Memory B cell (primary cell): Measurements from ENCODE around the gene KIF7.

ENCODE experiments used
- ATAC-seq: fragments of 150-1000 bp; cut with Tn5 transposase; 2 replicates; pipeline ENCODE4 v1.10.0; 2021; ENCODE audit warnings: low read depth, mild to moderate bottlenecking, moderate library complexity
- DNase-seq, 2 donors: peaks; one replicate each; pipeline ENCODE4 v3.0.0; 2022; ENCODE audit warnings: low spot score in 2 of 2
- H3K27ac Mint-ChIP-seq: one replicate; pipeline ENCODE4 v1.8.0; 2022; ENCODE audit warnings: mild to moderate bottlenecking, moderate library complexity, mixed read lengths
- H3K27me3 Mint-ChIP-seq: one replicate; pipeline ENCODE4 v1.8.0; 2022; ENCODE audit warnings: mixed read lengths
- H3K36me3 Mint-ChIP-seq: one replicate; pipeline ENCODE4 v1.8.0; 2022; ENCODE audit warnings: mild to moderate bottlenecking, mixed read lengths
- H3K4me1 Mint-ChIP-seq: one replicate; pipeline ENCODE4 v1.8.0; 2022; ENCODE audit warnings: mixed read lengths
- H3K4me3 Mint-ChIP-seq: one replicate; pipeline ENCODE4 v1.8.0; 2022; ENCODE audit warnings: mild to moderate bottlenecking, moderate library complexity, mixed read lengths
- H3K9me3 Mint-ChIP-seq: one replicate; pipeline ENCODE4 v1.8.0; 2022; ENCODE audit warnings: mixed read lengths

Gene KIF7

DNA sequence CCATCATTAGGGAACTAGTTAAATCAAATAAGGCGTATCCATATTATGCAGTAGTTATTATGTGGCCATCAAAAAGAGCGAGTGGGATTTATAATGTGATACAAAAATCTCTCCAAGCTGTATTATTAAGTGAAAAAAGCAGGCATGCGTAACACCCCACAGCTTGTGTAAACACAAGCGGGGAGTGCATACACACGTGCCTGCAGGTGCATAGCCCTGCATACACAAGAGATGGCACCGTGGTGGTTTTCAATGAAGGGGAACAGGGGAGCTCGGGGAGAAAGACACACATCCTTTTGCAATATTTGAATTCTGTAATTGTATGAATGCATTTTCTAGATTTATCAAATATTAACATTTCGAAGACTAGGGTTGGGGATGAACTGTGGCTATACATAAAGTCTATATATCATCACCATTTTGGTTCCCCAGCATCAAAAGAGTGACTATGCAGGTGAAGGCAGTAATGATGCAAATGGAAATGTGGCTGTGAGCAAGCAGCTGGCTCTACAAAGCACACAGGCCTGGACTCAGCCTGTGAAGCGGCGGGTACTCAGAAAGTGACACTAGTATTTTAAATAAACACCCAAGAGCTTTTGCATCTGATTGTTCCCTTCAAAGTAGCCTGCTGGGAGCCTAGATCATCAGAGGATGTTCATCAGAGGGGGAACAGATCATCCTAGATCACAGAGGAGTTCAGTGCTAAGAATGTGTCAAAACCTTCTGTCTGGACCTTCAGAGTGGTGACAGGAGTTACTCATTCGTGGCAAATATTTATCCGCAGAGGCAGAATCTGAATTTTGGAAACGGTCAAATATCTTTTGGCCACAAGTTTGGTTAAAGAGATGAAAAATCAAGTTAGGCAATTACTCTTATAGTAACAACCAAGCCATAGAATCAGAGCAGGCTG is 9.4 kb upstream of the KIF7 start:
- DNase-seq: no peak
- ATAC-seq: no peak
- Mint-ChIP-seq H3K36me3 (no peaks in the 10 kb centered on the region), H3K27me3 (peaks cover 19% of the 10 kb centered on the region), H3K9me3 (no peaks in the 10 kb centered on the region), H3K27ac (no peak overlapping the region), H3K4me3 (peak overlapping the region; percentile 41), H3K4me1 (no peaks in the 10 kb centered on the region)

DNA sequence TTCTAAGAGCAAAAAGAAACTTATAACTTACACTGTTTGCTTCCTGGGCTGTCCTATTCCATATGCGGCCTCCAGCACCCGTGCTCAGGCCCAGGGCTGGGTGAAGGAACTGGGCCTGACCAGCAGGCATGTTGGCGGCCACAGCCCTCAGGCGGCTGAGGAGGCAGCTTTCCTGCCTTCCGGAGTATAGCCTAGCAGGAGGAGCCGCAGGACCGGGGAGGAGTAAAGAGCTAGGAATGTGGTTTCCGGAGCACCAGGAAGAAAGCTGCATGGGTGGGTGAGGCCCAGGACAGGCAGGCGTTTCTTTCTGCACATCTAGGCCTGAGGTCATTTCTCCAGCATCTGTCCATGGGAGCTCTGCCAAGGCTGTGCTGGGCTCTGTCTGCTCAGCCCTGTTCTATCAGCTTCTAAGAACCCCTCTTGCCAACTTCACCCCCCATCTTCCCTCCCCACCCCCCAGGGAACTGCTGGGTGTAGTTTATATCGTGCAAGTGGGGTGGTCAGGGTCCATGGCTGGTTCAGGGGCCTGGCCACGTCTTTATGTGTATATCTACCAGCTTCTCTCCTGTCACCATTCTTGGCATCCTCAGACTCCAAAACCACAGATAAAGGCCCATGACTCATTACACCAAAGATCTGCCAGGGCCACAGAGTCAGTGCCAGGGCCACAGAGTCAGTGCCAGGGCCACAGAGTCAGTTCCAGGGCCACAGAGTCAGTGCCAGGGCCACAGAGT is 7.8 kb upstream of the KIF7 start:
- H3K36me3 Mint-ChIP-seq: no peaks in the 10 kb centered on the region
- DNase-seq (no peak), ATAC-seq (no peak)
- peaks cover 20% of the 10 kb centered on the region for H3K27me3 Mint-ChIP-seq
- no peaks in the 10 kb centered on the region for H3K9me3 Mint-ChIP-seq
- H3K27ac Mint-ChIP-seq: no peak overlapping the region
- no peaks in the 10 kb centered on the region for H3K4me1 Mint-ChIP-seq
- H3K4me3 Mint-ChIP-seq: no peak overlapping the region

DNA sequence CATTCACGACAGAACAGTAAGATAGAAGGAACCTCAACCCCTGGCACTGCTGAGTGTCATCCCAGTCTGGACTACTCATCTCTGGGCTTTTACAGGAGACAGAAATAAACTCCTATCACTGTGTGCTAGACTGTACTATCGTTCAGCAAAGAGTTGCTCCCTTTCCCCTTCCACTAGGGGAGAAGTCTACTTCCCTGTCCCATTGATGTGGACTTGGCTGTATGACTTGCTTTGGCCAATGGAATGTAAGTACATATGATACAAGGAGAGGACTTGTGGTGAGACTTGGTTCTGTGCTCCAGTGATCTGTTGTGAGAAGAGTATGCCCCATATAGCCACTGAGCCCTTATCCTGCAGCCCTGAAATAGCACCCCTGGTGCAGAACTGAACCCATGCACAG is 5.3 kb upstream of the KIF7 start:
- DNase-seq (no peak), ATAC-seq (no peak)
- no peaks in the 10 kb centered on the region for H3K36me3 Mint-ChIP-seq
- no peaks in the 10 kb centered on the region for H3K4me1 Mint-ChIP-seq
- peaks cover 25% of the 10 kb centered on the region for H3K27me3 Mint-ChIP-seq
- no peak overlapping the region for H3K4me3 Mint-ChIP-seq
- no peak overlapping the region for H3K27ac Mint-ChIP-seq
- no peaks in the 10 kb centered on the region for H3K9me3 Mint-ChIP-seq

DNA sequence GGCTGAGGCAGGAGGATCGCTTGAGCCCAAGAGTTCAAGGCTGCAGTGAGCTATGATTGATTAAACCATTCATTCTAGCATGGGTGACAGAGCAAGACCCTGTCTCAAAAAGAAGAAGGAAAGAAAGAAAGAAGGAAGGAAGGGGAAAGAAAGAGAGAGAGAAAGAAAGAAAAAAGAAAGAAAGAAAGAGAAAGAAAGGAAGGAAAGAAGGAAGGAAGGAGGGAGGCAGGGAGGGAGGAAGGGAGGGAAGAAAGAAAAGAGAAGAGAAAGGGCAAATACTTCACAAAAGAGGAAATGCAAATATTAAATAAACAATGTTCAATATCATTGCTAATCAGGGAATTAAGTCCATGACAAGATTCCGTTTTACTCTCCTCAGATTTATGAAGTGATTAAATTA is 4.0 kb upstream of the KIF7 start:
- H3K4me3 Mint-ChIP-seq: no peak overlapping the region
- no peak overlapping the region for H3K27ac Mint-ChIP-seq
- ATAC-seq: no peak
- peaks cover 25% of the 10 kb centered on the region for H3K27me3 Mint-ChIP-seq
- no peaks in the 10 kb centered on the region for H3K36me3 Mint-ChIP-seq
- no peaks in the 10 kb centered on the region for H3K9me3 Mint-ChIP-seq
- DNase-seq: no peak
- peaks cover 5% of the 10 kb centered on the region for H3K4me1 Mint-ChIP-seq

DNA sequence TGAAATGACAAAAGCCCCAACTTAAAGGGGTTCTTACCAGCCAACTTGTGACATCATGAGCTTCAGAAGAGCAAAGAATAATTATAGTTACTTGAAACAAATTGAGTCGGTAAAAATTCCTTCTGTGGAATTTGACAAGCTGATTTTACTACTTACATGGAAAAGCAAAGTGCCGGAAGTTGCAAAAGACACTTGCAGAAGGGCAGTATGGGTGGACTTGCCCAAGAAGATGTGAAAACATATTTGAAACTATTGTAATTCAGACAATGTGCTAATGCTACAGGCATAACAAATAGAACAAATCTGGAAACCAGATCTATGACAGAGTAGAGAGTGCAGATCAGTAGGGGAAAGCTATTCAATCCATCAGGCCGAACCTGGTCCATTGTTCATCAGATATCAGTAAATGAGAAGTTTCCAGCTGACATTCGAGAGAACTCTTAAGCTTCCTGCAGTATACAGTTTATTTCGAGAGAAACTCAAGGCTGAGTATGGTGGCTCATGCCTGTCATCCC is 2.5 kb upstream of the KIF7 start:
- H3K27me3 Mint-ChIP-seq: peaks cover 28% of the 10 kb centered on the region
- H3K27ac Mint-ChIP-seq: no peak overlapping the region
- no peak overlapping the region for H3K4me3 Mint-ChIP-seq
- no peaks in the 10 kb centered on the region for H3K36me3 Mint-ChIP-seq
- DNase-seq (no peak), ATAC-seq (no peak)
- no peaks in the 10 kb centered on the region for H3K9me3 Mint-ChIP-seq
- peaks cover 6% of the 10 kb centered on the region for H3K4me1 Mint-ChIP-seq

DNA sequence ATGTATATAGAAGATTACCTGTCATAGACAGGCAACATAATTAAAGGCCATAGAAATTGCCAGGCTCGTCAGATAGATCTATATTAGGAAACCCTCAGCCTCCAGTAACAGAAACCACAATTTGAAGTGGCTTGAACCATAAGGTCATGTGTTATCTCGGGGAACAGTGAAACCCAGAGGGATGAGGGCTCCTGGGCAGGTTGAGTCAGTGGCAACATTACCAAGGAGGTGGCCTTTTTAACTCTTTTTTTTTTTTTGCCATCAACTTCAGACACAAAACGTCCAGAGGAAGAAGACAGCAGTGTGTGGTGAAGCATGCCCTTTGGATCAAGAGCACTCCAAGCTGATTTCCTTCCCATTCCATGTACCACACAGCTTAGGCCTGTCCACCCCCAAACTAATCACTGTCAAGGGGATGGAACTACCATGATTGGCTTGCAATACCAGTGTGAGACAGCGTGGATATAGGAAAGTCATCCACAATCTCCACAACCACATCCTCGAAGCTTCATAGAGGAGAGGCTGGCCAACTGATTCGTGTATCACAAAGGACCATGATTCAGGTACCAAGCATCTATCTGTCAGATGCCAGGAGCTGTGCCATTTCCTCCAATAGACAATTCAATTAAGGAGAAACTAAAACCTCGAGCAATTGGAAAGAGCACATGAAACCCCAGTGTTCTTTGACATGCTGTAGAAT is 999 bp upstream of the KIF7 start:
- H3K27me3 Mint-ChIP-seq: peaks cover 27% of the 10 kb centered on the region
- ATAC-seq: no peak
- H3K36me3 Mint-ChIP-seq: no peaks in the 10 kb centered on the region
- DNase-seq: no peak
- H3K4me1 Mint-ChIP-seq: peaks cover 6% of the 10 kb centered on the region
- H3K4me3 Mint-ChIP-seq: no peak overlapping the region
- H3K9me3 Mint-ChIP-seq: no peaks in the 10 kb centered on the region
- no peak overlapping the region for H3K27ac Mint-ChIP-seq

DNA sequence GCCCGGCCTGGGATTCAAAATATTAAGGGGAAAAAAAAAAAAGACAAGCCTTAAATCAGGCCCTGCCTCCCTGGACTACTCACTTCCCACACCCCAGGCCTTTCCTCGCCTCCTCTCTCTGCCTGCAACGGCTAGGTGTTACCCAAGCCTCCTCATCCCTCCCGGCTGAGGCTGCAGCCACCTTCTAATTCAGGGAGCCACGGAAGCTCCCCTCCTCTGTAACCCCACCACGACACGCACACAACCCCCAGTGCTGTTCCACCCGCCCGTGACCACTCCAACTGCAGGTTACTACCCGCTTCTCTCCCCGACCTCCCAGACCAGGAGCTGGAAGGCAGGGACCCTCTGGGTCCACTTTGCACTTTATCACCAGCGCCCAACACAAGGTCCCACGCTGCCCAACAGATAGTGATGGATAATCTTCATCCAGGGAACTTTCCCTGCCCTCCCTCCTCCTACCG is 936 bp downstream of the KIF7 start:
- ATAC-seq (no peak), DNase-seq (no peak)
- Mint-ChIP-seq H3K27me3 (peaks cover 24% of the 10 kb centered on the region), H3K36me3 (no peaks in the 10 kb centered on the region), H3K4me3 (peak overlapping the region; percentile 18), H3K9me3 (no peaks in the 10 kb centered on the region), H3K27ac (no peak overlapping the region), H3K4me1 (peaks cover 6% of the 10 kb centered on the region)

DNA sequence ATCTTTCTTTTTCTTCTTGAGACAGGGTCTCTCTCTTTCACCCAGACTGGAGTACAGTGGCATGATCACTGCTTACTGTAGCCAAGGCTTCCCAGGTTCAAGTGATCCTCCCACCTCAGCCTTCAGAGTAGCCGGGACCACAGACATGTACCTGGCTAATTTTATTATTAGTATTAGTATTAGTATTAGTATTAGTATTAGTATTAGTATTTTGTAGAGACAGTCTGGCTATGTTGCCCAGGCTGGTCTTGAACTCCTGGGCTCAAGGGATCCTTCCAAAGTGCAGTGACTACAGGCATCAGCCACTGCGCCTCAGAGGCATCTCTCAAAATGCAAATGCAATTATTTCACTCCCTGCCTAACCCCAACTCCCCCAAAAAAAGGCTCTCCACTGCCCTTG is 1.7 kb downstream of the KIF7 start:
- peaks cover 6% of the 10 kb centered on the region for H3K4me1 Mint-ChIP-seq
- no peaks in the 10 kb centered on the region for H3K36me3 Mint-ChIP-seq
- peaks cover 22% of the 10 kb centered on the region for H3K27me3 Mint-ChIP-seq
- no peaks in the 10 kb centered on the region for H3K9me3 Mint-ChIP-seq
- DNase-seq (no peak), ATAC-seq (no peak)
- no peak overlapping the region for H3K4me3 Mint-ChIP-seq
- H3K27ac Mint-ChIP-seq: no peak overlapping the region

DNA sequence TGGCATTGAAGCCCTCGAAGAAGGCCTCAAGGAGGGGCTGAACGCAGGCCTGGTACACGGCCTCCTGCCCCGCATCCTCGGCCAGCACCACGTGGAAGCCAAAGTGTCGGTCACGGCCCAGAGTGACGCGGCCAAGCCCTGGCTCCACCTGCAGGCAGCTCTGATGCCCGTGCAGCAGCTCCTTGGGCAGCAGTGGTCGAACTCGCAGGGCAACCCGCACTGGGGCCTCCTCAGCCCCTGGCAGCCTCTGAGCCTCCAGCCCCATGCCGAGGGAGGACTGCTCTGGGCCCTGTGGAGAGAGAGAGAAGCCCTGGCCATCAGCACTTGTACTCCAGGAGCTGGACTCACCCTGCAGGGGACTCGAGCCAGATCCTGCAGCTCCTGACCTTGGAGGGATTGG is 2.6 kb downstream of the KIF7 start:
- H3K9me3 Mint-ChIP-seq: no peaks in the 10 kb centered on the region
- H3K27me3 Mint-ChIP-seq: peaks cover 22% of the 10 kb centered on the region

DNA sequence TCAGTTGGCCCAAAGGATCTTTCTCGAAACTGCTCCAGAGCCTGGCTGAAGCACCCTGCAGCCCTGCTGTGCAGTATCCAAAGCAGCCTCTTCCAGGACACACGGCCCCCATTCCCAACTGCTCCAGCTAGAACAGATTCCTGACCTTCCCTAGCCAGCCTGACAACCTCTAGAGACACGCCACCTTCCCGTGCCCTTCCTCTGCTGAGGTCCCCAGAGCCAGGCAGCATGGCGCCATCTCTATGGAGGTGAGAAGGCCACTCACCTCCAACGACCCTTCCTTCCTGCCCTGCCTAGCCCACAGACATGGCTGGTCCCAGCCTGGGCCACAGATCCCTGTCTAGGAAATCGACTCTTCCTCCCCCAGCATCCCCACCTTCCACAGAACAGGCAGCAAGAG is 3.1 kb downstream of the KIF7 start:
- Mint-ChIP-seq H3K4me3 (no peak overlapping the region), H3K4me1 (peaks cover 10% of the 10 kb centered on the region), H3K36me3 (no peaks in the 10 kb centered on the region), H3K27me3 (peaks cover 26% of the 10 kb centered on the region), H3K9me3 (no peaks in the 10 kb centered on the region), H3K27ac (no peak overlapping the region)
- no peak for ATAC-seq
- no peak for DNase-seq

More for the DNA sequence above, 2.6 kb downstream of the KIF7 start:
- DNase-seq: no peak
- Mint-ChIP-seq H3K4me3 (no peak overlapping the region), H3K27ac (no peak overlapping the region), H3K36me3 (no peaks in the 10 kb centered on the region), H3K4me1 (peaks cover 6% of the 10 kb centered on the region)
- no peak for ATAC-seq

DNA sequence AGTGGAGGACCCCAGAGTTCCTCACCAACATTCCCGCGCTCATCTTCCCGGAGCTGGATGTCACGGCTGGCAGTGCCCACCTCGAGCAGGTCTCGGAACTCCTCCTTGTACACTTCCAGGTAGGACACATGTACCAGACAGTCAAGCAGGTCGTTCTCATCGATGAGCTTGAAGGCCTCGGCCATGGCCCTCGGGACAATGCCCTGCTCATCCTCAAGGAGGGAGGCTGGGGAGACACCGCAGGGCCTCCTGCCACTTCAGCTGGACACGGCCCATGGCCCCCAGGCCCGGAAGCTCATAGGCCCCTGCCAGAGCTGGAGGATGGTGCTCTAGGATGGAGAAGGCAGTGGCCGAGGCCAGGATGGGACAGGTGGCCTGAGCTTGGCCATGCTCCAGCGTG is 5.6 kb downstream of the KIF7 start:
- ATAC-seq (no peak), DNase-seq (no peak)
- Mint-ChIP-seq H3K4me3 (no peak overlapping the region), H3K4me1 (peaks cover 9% of the 10 kb centered on the region), H3K9me3 (no peaks in the 10 kb centered on the region), H3K27ac (no peak overlapping the region), H3K27me3 (peaks cover 23% of the 10 kb centered on the region), H3K36me3 (no peaks in the 10 kb centered on the region)

DNA sequence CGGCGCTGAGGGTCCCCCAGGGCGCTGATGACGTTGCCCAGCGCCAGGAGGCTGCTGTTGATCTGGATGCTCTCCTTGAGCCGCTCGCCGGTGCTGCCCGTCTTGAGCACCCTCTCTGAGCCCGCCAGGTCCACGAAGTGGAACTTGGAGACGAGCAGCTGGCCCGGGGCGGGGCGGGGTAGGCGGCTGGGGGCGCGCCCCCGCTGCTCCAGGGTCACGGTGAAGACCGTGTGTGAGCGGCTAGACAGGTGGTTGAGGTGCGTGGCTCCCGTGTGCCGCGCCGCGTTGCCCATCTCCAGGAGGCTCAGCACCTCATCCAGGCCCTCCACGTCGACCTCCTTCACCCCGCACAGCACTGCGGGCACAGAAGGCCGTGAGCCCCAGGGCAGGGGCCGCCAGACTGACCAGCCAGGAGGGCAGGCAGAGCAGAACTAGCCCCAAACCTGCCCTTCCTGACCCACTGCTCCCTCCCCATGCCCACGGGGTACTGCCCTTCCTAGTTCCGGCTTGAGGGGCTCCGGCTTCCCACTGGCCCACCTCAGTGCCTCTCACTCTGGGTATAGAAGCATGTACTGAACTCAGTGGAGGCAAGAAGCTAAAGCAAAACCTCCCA is 6.1 kb downstream of the KIF7 start:
- H3K4me1 Mint-ChIP-seq: peaks cover 4% of the 10 kb centered on the region
- DNase-seq (no peak), ATAC-seq (no peak)
- H3K27me3 Mint-ChIP-seq: peaks cover 18% of the 10 kb centered on the region
- H3K27ac Mint-ChIP-seq: no peak overlapping the region
- no peaks in the 10 kb centered on the region for H3K9me3 Mint-ChIP-seq
- H3K4me3 Mint-ChIP-seq: no peak overlapping the region
- no peaks in the 10 kb centered on the region for H3K36me3 Mint-ChIP-seq

DNA sequence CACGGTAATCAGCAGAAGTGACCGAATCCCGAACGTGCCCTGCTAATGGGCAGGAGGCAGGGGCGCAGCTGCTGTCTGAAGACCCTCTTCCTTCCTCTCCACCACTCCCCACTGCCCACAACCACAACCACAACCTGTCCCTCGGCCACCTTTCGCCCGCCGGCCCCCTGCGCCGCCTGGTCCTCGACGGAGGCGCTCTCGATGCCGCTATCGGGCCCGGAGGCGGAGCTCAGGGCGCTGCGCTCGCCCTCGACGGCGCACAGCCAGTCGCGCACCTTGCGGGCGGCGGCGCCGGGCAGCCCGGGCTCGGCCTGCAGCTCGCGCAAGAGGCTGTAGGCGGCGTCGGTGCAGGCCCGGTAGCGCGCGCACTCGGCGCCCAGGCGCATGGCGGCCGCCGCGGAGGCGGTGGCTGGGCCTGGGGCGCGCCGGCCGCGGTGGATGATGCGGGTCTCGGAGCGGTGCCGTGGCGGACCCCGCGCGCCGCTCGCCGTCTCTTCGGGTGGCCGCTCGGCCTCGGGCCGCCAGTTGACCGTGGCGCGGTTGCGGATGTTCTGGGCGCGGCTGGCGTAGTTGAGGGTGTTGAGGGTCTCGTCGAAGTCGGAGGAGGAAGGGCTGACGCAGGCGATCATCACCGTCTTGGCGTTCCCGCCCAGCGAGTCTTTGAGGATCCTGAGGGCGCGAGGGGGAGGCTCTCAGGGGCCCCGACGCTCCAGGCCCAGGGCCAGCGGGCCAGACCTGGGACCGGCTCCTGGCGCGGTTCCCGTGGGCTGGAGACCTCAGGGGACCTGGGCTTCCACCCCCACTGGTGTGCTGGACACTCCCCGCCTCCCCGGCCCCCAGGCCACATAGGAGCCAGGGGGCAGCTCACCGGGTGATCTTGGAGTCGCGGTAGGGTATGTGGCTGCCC is 6.9 kb downstream of the KIF7 start:
- Mint-ChIP-seq H3K27ac (no peak overlapping the region), H3K4me1 (peaks cover 4% of the 10 kb centered on the region), H3K27me3 (peaks cover 16% of the 10 kb centered on the region), H3K36me3 (no peaks in the 10 kb centered on the region), H3K4me3 (no peak overlapping the region), H3K9me3 (no peaks in the 10 kb centered on the region)
- no peak for ATAC-seq
- DNase-seq: no peak
